PFSK-1 (cell line): ENCODE data around the gene NRCAM. TPM values are rescaled to one million over a fixed set of nuclear protein-coding genes. Genes with fewer than 3 reads are reported as not detected.

ENCODE experiments used
- FOXP2 ChIP-seq: optimal IDR thresholded peaks from 2 replicates; pipeline ENCODE3; 2011; ENCODE audit warnings: borderline replicate concordance, control low read depth, inconsistent platforms; ENCODE audit not compliant: insufficient read depth; ENCODE audit errors: extremely low read length, extremely low read depth
- POLR2AphosphoS5 ChIP-seq: IDR thresholded peaks from 2 replicates; pipeline ENCODE4 v1.6.1; 2012; ENCODE audit warnings: low read depth, mild to moderate bottlenecking, control low read depth, low read length, moderate library complexity
- REST ChIP-seq, 2 experiments: IDR thresholded peaks; 2 replicates each; pipeline versions ENCODE4 v1.6.1 to v1.8.0; 2011 to 2012; ENCODE audit warnings: low read depth in 2 of 2, low read length in 2 of 2, control low read depth in 1 of 2, inconsistent platforms in 1 of 2, mild to moderate bottlenecking in 1 of 2, moderate library complexity in 1 of 2; ENCODE audit not compliant: insufficient read depth in 1 of 2
- SIN3A ChIP-seq: IDR thresholded peaks from 2 replicates; pipeline ENCODE4 v1.6.1; 2012; ENCODE audit warnings: mild to moderate bottlenecking, low read length, moderate library complexity, borderline replicate concordance; ENCODE audit not compliant: insufficient read depth
- TAF1 ChIP-seq: IDR thresholded peaks from 2 replicates; pipeline ENCODE4 v1.6.1; 2012; ENCODE audit warnings: low read length, control low read depth, borderline replicate concordance; ENCODE audit not compliant: insufficient read depth
- polyA plus RNA-seq: library from polyadenylated mRNA; unstranded; fragments of >200 nt; gene quantifications from one replicate; pipeline ENCODE4 v1.2.1, GENCODE V29; 2012; ENCODE audit warnings: low read depth, missing spikeins; ENCODE audit not compliant: insufficient read length

Gene NRCAM
- polyA plus RNA-seq: not detected

- TF ChIP-seq POLR2AphosphoS5 (no peak), SIN3A (no peak), TAF1 (no peak), REST (IDR thresholded peaks at IDR 0.05; ENCODE audit: insufficient read depth in 1 of 2, low read depth in 2 of 2, low read length in 2 of 2) (no peak), FOXP2 (no peak)
These were observed at the start of gene NRCAM for GRCh38 chr7:108455998-108456677. TSS of gene NRCAM (minus strand) at chr7:108456436. CDS start at chr7:108240064, 216,372 bp downstream.

DNA sequence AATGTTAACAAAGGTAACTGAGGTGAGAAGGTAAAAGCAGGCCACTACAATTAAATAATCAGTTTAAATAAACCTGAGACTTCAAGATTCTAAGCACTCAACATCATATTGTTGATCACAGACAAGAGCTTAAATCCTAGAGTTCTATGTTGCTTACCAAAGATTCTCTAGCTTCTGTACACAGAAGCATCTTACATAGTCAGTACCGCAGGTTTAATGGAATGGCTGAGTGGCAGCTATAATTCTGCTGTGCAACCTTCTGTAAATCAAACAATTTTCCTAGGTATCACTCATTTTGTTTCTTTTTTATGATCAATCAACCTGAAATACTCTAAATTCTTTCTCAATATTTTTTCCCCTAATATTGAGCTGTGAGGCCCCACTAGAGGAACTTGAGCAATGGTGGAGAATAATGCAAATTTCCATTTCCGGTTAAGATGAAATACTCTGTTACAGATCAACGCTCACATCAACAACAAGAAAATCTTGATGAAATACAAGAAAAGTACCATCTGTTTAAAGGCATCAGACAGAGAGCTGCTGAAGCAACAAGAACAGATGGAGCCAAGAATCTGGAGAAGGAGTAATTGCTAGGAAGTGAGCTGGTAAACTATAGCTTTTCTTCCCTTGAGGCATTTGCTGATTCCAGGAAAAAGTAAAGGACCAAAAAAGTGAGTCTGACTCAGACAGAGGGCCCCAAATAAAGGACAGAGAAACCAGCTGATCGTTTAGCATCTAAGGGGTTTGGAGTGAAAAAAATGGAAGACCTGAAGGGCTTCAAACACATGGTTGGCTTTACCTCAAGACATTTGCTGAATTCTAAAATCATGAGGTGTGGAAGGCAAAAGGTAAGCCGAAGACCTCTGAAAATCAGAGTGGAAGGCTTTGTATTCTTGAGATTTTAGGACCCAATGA, 47.1 kb upstream of the NRCAM start:
- TF ChIP-seq FOXP2 (no peak), TAF1 (no peak), SIN3A (no peak), POLR2AphosphoS5 (no peak), REST (IDR thresholded peaks at IDR 0.05; ENCODE audit: insufficient read depth in 1 of 2, low read depth in 2 of 2, low read length in 2 of 2) (no peak)

DNA sequence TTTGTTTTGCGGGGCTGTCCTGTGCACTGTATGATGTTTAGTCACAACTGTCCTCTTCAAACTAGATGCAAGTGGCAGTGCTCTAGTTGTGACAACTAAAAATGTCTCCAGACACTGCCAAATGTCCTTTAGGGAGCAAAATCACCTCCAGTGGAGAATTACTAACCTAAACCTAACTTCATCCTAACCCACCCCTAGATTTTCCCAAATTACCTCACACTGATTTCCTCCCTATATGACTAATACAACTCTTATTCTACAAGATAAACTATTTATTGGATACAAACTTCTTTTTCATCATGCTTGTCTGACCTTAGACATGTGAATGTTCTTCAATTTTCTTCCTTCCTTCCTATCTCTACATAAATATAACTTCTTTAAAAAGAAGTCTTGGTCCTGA, 43.3 kb upstream of the NRCAM start:
- no peak for TF ChIP-seq TAF1
- no peak for TF ChIP-seq REST (IDR thresholded peaks at IDR 0.05; ENCODE audit: insufficient read depth in 1 of 2, low read depth in 2 of 2, low read length in 2 of 2)

- TF ChIP-seq SIN3A (no peak), POLR2AphosphoS5 (no peak), REST (IDR thresholded peaks at IDR 0.05; ENCODE audit: insufficient read depth in 1 of 2, low read depth in 2 of 2, low read length in 2 of 2) (no peak), FOXP2 (no peak), TAF1 (no peak)
These were observed 42.2 kb upstream of the NRCAM start for GRCh38 chr7:108498481-108498880.
